22Rv1 (cell line): ENCODE measurements around the gene STAT1.

Experiments
- ZFX ChIP-seq: fragments of 450-650 bp; IDR thresholded peaks from 2 replicates; pipeline ENCODE4 v1.6.1; 2017; ENCODE audit warnings: antibody characterized with exemption, borderline replicate concordance
- TF ChIP-seq, protein P1 (sequence below): fragments of 450-650 bp; IDR thresholded peaks from 2 replicates; pipeline ENCODE4 v1.5.1; 2017; ENCODE audit warnings: mild to moderate bottlenecking

GRCh38 chr2:190938771-190939335 lies 75.1 kb downstream of the STAT1 start:
- TF ChIP-seq, protein P1, sequence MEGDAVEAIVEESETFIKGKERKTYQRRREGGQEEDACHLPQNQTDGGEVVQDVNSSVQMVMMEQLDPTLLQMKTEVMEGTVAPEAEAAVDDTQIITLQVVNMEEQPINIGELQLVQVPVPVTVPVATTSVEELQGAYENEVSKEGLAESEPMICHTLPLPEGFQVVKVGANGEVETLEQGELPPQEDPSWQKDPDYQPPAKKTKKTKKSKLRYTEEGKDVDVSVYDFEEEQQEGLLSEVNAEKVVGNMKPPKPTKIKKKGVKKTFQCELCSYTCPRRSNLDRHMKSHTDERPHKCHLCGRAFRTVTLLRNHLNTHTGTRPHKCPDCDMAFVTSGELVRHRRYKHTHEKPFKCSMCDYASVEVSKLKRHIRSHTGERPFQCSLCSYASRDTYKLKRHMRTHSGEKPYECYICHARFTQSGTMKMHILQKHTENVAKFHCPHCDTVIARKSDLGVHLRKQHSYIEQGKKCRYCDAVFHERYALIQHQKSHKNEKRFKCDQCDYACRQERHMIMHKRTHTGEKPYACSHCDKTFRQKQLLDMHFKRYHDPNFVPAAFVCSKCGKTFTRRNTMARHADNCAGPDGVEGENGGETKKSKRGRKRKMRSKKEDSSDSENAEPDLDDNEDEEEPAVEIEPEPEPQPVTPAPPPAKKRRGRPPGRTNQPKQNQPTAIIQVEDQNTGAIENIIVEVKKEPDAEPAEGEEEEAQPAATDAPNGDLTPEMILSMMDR, result no peak
- TF ChIP-seq ZFX, result no peak
